Measurements from ENCODE around the gene SLC25A23.
"Not testable (repeated sequence)": the region's sequence is repeated elsewhere in the genome, so short reads cannot be mapped to it uniquely, and the experiment has no call there.

Gene SLC25A23

DNA sequence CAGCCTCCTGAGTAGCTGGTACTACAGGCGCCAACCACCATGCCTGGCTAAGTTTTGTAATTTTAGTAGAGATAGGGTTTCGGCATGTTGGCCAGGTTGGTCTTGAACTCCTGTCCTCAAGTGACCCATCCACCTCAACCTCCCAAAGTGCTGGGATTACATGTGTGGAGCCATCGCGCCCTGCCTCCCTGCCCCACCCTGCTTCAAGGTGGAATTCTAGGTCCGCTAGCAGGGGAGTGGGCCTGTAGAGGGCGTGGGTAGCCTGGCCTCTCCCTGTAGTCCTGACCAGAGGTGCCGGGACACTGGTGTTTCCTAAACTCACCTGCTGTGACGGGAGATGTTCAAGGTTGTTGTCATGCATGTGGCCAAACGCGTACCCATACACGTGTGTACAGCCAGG lies 26.4 kb downstream of the SLC25A23 start:
- Histone ChIP-seq H3K27ac (no peak overlapping the region), H3K9ac (no peak overlapping the region), H4K20me1 (ENCODE audit: insufficient read depth) (no peaks in the 10 kb centered on the region), H3K79me2 (ENCODE audit: insufficient read depth, low read depth) (no peaks in the 10 kb centered on the region), H3K4me3 (IDR thresholded peaks at IDR 0.05; ENCODE audit: insufficient read depth, low read depth, low read length) (no peak overlapping the region), H2AFZ (ENCODE audit: low read depth) (no peak overlapping the region), H3K4me2 (no peak overlapping the region), H3K36me3 (ENCODE audit: insufficient read depth) (no peaks in the 10 kb centered on the region), H3K4me1 (ENCODE audit: low read depth, poor library complexity, severe bottlenecking) (no peaks in the 10 kb centered on the region), H3K27me3 (ENCODE audit: insufficient read depth, low read depth) (no peaks in the 10 kb centered on the region; the same call in 1 of the 2 replicates)
- no peak for TF ChIP-seq CTCF (conservative IDR thresholded peaks at IDR 0.05; ENCODE audit: low read depth, low read length)

GRCh38 chr19:6431891-6432290 lies 27.7 kb downstream of the SLC25A23 start:
- Histone ChIP-seq H3K9ac (no peak overlapping the region), H4K20me1 (ENCODE audit: insufficient read depth) (no peaks in the 10 kb centered on the region), H3K4me1 (ENCODE audit: low read depth, poor library complexity, severe bottlenecking) (no peaks in the 10 kb centered on the region), H3K36me3 (ENCODE audit: insufficient read depth) (no peaks in the 10 kb centered on the region), H3K79me2 (ENCODE audit: insufficient read depth, low read depth) (no peaks in the 10 kb centered on the region), H3K4me3 (IDR thresholded peaks at IDR 0.05; ENCODE audit: insufficient read depth, low read depth, low read length) (no peak overlapping the region), H3K27me3 (ENCODE audit: insufficient read depth, low read depth) (no peaks in the 10 kb centered on the region; the same call in 1 of the 2 replicates), H3K4me2 (no peak overlapping the region), H2AFZ (ENCODE audit: low read depth) (no peak overlapping the region), H3K27ac (no peak overlapping the region)
- no peak for TF ChIP-seq CTCF (conservative IDR thresholded peaks at IDR 0.05; ENCODE audit: low read depth, low read length)

- H3K4me1 ChIP-seq (ENCODE audit: low read depth, poor library complexity, severe bottlenecking): peaks cover 6% of the 10 kb centered on the region
- no peak for TF ChIP-seq CTCF (conservative IDR thresholded peaks at IDR 0.05; ENCODE audit: low read depth, low read length)
- H3K27me3 ChIP-seq (ENCODE audit: insufficient read depth, low read depth): no peaks in the 10 kb centered on the region; the same call in 1 of the 2 replicates
- H3K4me3 ChIP-seq (IDR thresholded peaks at IDR 0.05; ENCODE audit: insufficient read depth, low read depth, low read length): no peak overlapping the region
- no peak overlapping the region for H3K27ac ChIP-seq
- H4K20me1 ChIP-seq (ENCODE audit: insufficient read depth): no peaks in the 10 kb centered on the region
- H3K36me3 ChIP-seq (ENCODE audit: insufficient read depth): no peaks in the 10 kb centered on the region
- no peak overlapping the region for H3K9ac ChIP-seq
- no peak overlapping the region for H2AFZ ChIP-seq (ENCODE audit: low read depth)
- no peak overlapping the region for H3K4me2 ChIP-seq
- no peaks in the 10 kb centered on the region for H3K79me2 ChIP-seq (ENCODE audit: insufficient read depth, low read depth)
These were observed 30.0 kb downstream of the SLC25A23 start for GRCh38 chr19:6429419-6430221.

DNA sequence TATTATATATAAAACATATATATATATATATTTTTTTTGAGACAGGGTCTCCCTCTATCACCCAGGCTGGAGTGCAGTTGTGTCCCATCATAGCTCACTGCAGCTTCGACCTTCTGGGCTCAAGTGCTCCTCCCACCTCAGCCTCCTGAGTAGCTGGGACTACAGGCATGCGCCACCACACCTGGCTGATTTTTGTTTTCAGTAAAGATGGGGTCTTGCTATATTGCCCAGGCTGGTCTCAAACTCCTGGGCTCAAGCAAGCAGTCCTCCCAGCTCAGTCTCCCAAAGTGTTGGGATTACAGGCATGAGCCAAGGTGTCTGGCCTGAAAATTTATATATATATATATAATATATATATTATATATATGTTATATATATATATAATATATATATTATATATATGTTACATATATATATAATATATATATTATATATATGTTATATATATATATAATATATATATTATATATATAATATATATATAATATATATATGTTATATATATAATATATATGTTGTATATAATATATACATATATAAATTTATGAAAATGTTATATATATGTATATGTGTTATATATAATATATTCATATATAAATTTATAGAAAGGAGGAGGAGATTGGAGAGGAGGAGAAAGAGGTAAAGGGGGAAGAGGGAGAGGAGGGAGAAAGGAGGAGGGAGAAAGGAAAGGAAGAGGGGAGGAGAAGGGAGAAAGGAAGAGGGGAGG lies 30.7 kb downstream of the SLC25A23 start:
- not testable (repeated sequence) for H4K20me1 ChIP-seq (ENCODE audit: insufficient read depth); H3K4me2 ChIP-seq; H3K36me3 ChIP-seq (ENCODE audit: insufficient read depth); H3K9ac ChIP-seq; H3K79me2 ChIP-seq (ENCODE audit: insufficient read depth, low read depth); H3K4me3 ChIP-seq (IDR thresholded peaks at IDR 0.05; ENCODE audit: insufficient read depth, low read depth, low read length); H3K27ac ChIP-seq; H2AFZ ChIP-seq (ENCODE audit: low read depth); H3K27me3 ChIP-seq (ENCODE audit: insufficient read depth, low read depth); H3K4me1 ChIP-seq (ENCODE audit: low read depth, poor library complexity, severe bottlenecking)

DNA sequence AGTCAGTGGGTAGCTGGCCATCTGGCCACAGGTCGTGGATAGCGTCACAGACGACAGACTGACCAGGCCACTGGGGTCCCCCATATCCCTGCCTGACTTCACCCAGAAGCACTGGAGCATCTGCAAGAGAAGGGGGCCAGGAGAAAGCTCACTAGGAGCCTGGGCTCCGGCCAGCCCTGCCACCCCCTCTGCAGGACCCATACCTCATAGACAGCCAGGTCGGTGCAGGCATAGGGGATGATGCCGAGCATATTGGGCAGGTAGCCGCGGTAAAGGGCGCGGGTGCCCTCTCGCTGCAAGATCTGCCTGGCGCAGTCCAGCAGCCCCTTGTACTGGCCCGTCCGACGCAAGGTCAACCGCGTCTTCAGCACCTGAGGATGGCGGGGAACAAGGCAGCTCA lies 32.5 kb downstream of the SLC25A23 start:
- Histone ChIP-seq H3K4me2 (no peak overlapping the region), H3K27me3 (ENCODE audit: insufficient read depth, low read depth) (no peaks in the 10 kb centered on the region; the same call in 1 of the 2 replicates), H4K20me1 (ENCODE audit: insufficient read depth) (peaks cover 14% of the 10 kb centered on the region), H3K36me3 (ENCODE audit: insufficient read depth) (no peaks in the 10 kb centered on the region), H3K27ac (no peak overlapping the region), H2AFZ (ENCODE audit: low read depth) (no peak overlapping the region), H3K79me2 (ENCODE audit: insufficient read depth, low read depth) (peaks cover 20% of the 10 kb centered on the region), H3K4me3 (IDR thresholded peaks at IDR 0.05; ENCODE audit: insufficient read depth, low read depth, low read length) (no peak overlapping the region), H3K9ac (no peak overlapping the region), H3K4me1 (ENCODE audit: low read depth, poor library complexity, severe bottlenecking) (peaks cover 20% of the 10 kb centered on the region)
- no peak for TF ChIP-seq CTCF (conservative IDR thresholded peaks at IDR 0.05; ENCODE audit: low read depth, low read length)
